HG03342 (cell line): ENCODE results near the gene SPRY1.

Experiments used
- ATAC-seq: cut with Tn5 transposase; IDR thresholded peaks from one replicate; pipeline ENCODE4 v1.9.1; 2021; ENCODE audit warnings: mild to moderate bottlenecking, moderate library complexity; ENCODE audit not compliant: unreplicated experiment

SPRY1 gene

GRCh38 chr4:123438031-123438430 is 41.4 kb downstream of the SPRY1 start:
- ATAC-seq = no peak

- ATAC-seq = peak; percentile 62
Observed at GRCh38 chr4:123443401-123444289, 47.0 kb downstream of the SPRY1 start.

GRCh38 chr4:123444290-123444731 is 47.7 kb downstream of the SPRY1 start:
- ATAC-seq = peak; percentile 92

GRCh38 chr4:123446865-123447474 is 50.4 kb downstream of the SPRY1 start:
- no peak for ATAC-seq

GRCh38 chr4:123449362-123449761 is 52.8 kb downstream of the SPRY1 start:
- no peak for ATAC-seq

- peak; percentile 93 for ATAC-seq
Observed at GRCh38 chr4:123449780-123450179, 53.2 kb downstream of the SPRY1 start.

GRCh38 chr4:123450393-123450792 is 53.8 kb downstream of the SPRY1 start:
- peak; percentile 1 for ATAC-seq

- no peak for ATAC-seq
Observed at GRCh38 chr4:123452616-123453015, 56.0 kb downstream of the SPRY1 start.

- ATAC-seq = no peak
Observed at GRCh38 chr4:123453061-123453680, 56.6 kb downstream of the SPRY1 start.
